CD14-positive monocyte (primary cell): ENCODE data around the gene AGBL1. TPM values are rescaled to one million over a fixed set of nuclear protein-coding genes. Genes with fewer than 3 reads are reported as not detected.

Source experiments
- DNase-seq, 3 donors: peaks; one replicate each; pipeline ENCODE4 v3.0.0-alpha.2; 2011 to 2022
- H2AFZ ChIP-seq: 2 replicates; pipeline ENCODE4 v1.6.0; 2012; ENCODE audit warnings: mild to moderate bottlenecking, low read depth, low read length, inconsistent platforms; ENCODE audit not compliant: insufficient read depth, poor library complexity, severe bottlenecking
- H3K27ac ChIP-seq, 2 donors: 1 replicate in 1 of 2; 2 replicates in 1 of 2; pipeline ENCODE4 v1.5.1; 2012 to 2013; ENCODE audit warnings: low read length in 2 of 2, control low read depth in 1 of 2, inconsistent platforms in 1 of 2, low read depth in 1 of 2, mild to moderate bottlenecking in 1 of 2
- H3K27me3 ChIP-seq, 2 donors: one replicate each; pipeline versions ENCODE4 v1.6.0 to v1.6.1; 2011 to 2013; ENCODE audit warnings: low read length in 2 of 2; ENCODE audit not compliant: control insufficient read depth in 2 of 2, insufficient read depth in 2 of 2
- H3K36me3 ChIP-seq, 2 donors: replicated peaks in 1 of 2; 1 replicate in 1 of 2; 2 replicates in 1 of 2; pipeline versions ENCODE4 v1.5.1 to v1.6.1; 2012 to 2013; ENCODE audit warnings: low read length in 2 of 2, control low read depth in 1 of 2, inconsistent platforms in 1 of 2, mild to moderate bottlenecking in 1 of 2; ENCODE audit not compliant: insufficient read depth in 2 of 2, control insufficient read depth in 1 of 2
- H3K4me1 ChIP-seq, 2 donors: 1 replicate in 1 of 2; 2 replicates in 1 of 2; pipeline versions ENCODE4 v1.5.1 to v1.6.1; 2012 to 2013; ENCODE audit warnings: low read length in 2 of 2, control low read depth in 1 of 2, inconsistent platforms in 1 of 2, mild to moderate bottlenecking in 1 of 2, moderate library complexity in 1 of 2; ENCODE audit not compliant: insufficient read depth in 2 of 2, control insufficient read depth in 1 of 2
- H3K4me2 ChIP-seq: replicated peaks from 2 replicates; pipeline ENCODE3; 2012; ENCODE audit warnings: low read length, moderate library complexity, mild to moderate bottlenecking; ENCODE audit not compliant: poor library complexity, severe bottlenecking; ENCODE audit errors: extremely low read depth
- H3K4me3 ChIP-seq, 3 experiments: fragments of 200-600 bp in 1 of 3; sonication (generic) in 1 of 3; replicated peaks in 1 of 3; 1 replicate in 2 of 3; 2 replicates in 1 of 3; pipeline ENCODE4 v1.5.1; 2011 to 2013; ENCODE audit warnings: low read length in 3 of 3, mild to moderate bottlenecking in 3 of 3, control low read depth in 2 of 3, low read depth in 2 of 3, inconsistent platforms in 1 of 3, moderate library complexity in 1 of 3
- H3K79me2 ChIP-seq: 2 replicates; pipeline ENCODE4 v1.6.0; 2012; ENCODE audit warnings: mild to moderate bottlenecking, control low read depth, inconsistent platforms, low read length, moderate library complexity; ENCODE audit not compliant: insufficient read depth
- H3K9ac ChIP-seq: 2 replicates; pipeline ENCODE4 v1.6.0; 2017; ENCODE audit warnings: low read length, mild to moderate bottlenecking; ENCODE audit not compliant: insufficient read depth, poor library complexity, severe bottlenecking
- H3K9me3 ChIP-seq, 2 donors: replicated peaks in 1 of 2; 1 replicate in 1 of 2; 2 replicates in 1 of 2; pipeline versions ENCODE4 v1.5.1 to v1.6.1; 2012 to 2013; ENCODE audit warnings: low read length in 2 of 2, control low read depth in 1 of 2; ENCODE audit not compliant: control insufficient read depth in 1 of 2, insufficient read depth in 1 of 2
- H4K20me1 ChIP-seq: 2 replicates; pipeline ENCODE4 v1.6.0; 2012; ENCODE audit warnings: mild to moderate bottlenecking, low read length, control low read depth, moderate library complexity; ENCODE audit not compliant: insufficient read depth
- H3K27ac Mint-ChIP-seq, 7 donors: one replicate each; pipeline ENCODE4 v1.8.0; 2020; ENCODE audit warnings: mild to moderate bottlenecking in 7 of 7, mixed read lengths in 7 of 7, moderate library complexity in 6 of 7, inconsistent platforms in 2 of 7
- H3K27me3 Mint-ChIP-seq, 3 donors: one replicate each; pipeline ENCODE4 v1.8.0; 2021 to 2022; ENCODE audit warnings: low read depth in 3 of 3, mild to moderate bottlenecking in 3 of 3, mixed read lengths in 3 of 3, moderate library complexity in 3 of 3, inconsistent platforms in 1 of 3
- H3K36me3 Mint-ChIP-seq, 2 donors: one replicate each; pipeline ENCODE4 v1.8.0; 2020; ENCODE audit warnings: mixed read lengths in 2 of 2, inconsistent platforms in 1 of 2, mild to moderate bottlenecking in 1 of 2
- H3K4me1 Mint-ChIP-seq: one replicate; pipeline ENCODE4 v1.8.0; 2020; ENCODE audit warnings: mild to moderate bottlenecking, mixed read lengths
- H3K4me3 Mint-ChIP-seq, 2 donors: one replicate each; pipeline ENCODE4 v1.8.0; 2020; ENCODE audit warnings: mild to moderate bottlenecking in 2 of 2, mixed read lengths in 2 of 2, moderate library complexity in 1 of 2
- H3K9me3 Mint-ChIP-seq, 7 donors: one replicate each; pipeline ENCODE4 v1.8.0; 2020 to 2022; ENCODE audit warnings: mixed read lengths in 7 of 7, mild to moderate bottlenecking in 6 of 7, moderate library complexity in 6 of 7, inconsistent platforms in 2 of 7
- CTCF ChIP-seq: fragments of 200-600 bp; IDR thresholded peaks from one replicate; pipeline ENCODE4 v1.8.0; 2022; ENCODE audit warnings: antibody characterized with exemption, mild to moderate bottlenecking
- WGBS: methylation state at CpG from one replicate; pipeline ENCODE4 v1.1.5; 2013; ENCODE audit warnings: missing lambda C conversion rate; ENCODE audit not compliant: insufficient coverage; 5-methylcytosine and 5-hydroxymethylcytosine counted together
- intact Hi-C, 2 donors: fragments of 100-400 bp; cut with micrococcal nuclease; formaldehyde crosslinking; loops; one replicate each; pipeline versions ENCODE4 v1.15.0 to v1.15.1; 2023
- polyA plus RNA-seq, 3 donors: library from polyadenylated mRNA; depleted of rRNA in 1 of 3; unstranded in 2 of 3; stranded (reverse) in 1 of 3; fragments of 300-500 nt in 2 of 3; fragments of >200 nt in 1 of 3; fragmentation: Illumina TruSeq in 2 of 3; gene quantifications; 1 replicate in 2 of 3; 2 replicates in 1 of 3; pipeline ENCODE4 v1.2.3, GENCODE V29; 2012 to 2021

The AGBL1 gene
- polyA plus RNA-seq, 3 donors: not detected

GRCh38 chr15:86337071-86337470 is 257.4 kb downstream of the AGBL1 start:
- no peak for DNase-seq
- no peak overlapping the region for H3K27ac Mint-ChIP-seq
- Histone ChIP-seq H2AFZ (no peak overlapping the region), H3K79me2 (no peaks in the 10 kb centered on the region), H3K4me1 (no peaks in the 10 kb centered on the region), H3K36me3 (no peaks in the 10 kb centered on the region), H3K4me3 (no peak overlapping the region), H3K27ac (no peak overlapping the region), H3K9me3 (peaks cover 9 to 12% of the 10 kb centered on the region in 2 donors), H3K4me2 (no peak overlapping the region), H3K27me3 (no peaks in the 10 kb centered on the region), H4K20me1 (no peaks in the 10 kb centered on the region), H3K9ac (no peak overlapping the region)
- intact Hi-C loops: no loop called here
- 100% methylated on average over 1 of the region's 2 CpGs for WGBS
- no peak overlapping the region for H3K4me3 Mint-ChIP-seq
- no peaks in the 10 kb centered on the region for H3K27me3 Mint-ChIP-seq
- peaks cover 1 to 16% (median 11%) of the 10 kb centered on the region in 7 donors for H3K9me3 Mint-ChIP-seq
- TF ChIP-seq CTCF: no peak
- H3K36me3 Mint-ChIP-seq: no peaks in the 10 kb centered on the region
- no peaks in the 10 kb centered on the region for H3K4me1 Mint-ChIP-seq

GRCh38 chr15:86347245-86347644 is 267.6 kb downstream of the AGBL1 start:
- Histone ChIP-seq H3K4me2 (no peak overlapping the region), H3K9me3 (peaks cover 0 to 5% of the 10 kb centered on the region in 2 donors), H3K79me2 (no peaks in the 10 kb centered on the region), H3K4me3 (no peak overlapping the region), H2AFZ (no peak overlapping the region), H3K4me1 (no peaks in the 10 kb centered on the region), H3K27ac (no peak overlapping the region), H3K9ac (no peak overlapping the region), H4K20me1 (no peaks in the 10 kb centered on the region), H3K36me3 (no peaks in the 10 kb centered on the region), H3K27me3 (no peaks in the 10 kb centered on the region)
- DNase-seq: no peak
- no peaks in the 10 kb centered on the region for H3K36me3 Mint-ChIP-seq
- no peaks in the 10 kb centered on the region for H3K27me3 Mint-ChIP-seq
- H3K4me3 Mint-ChIP-seq: no peak overlapping the region
- peaks cover 0 to 19% (median 14%) of the 10 kb centered on the region in 7 donors for H3K9me3 Mint-ChIP-seq
- no peaks in the 10 kb centered on the region for H3K4me1 Mint-ChIP-seq
- intact Hi-C loops: no loop called here
- 100% methylated on average over 1 of the region's 2 CpGs for WGBS
- TF ChIP-seq CTCF: no peak
- no peak overlapping the region for H3K27ac Mint-ChIP-seq
